IMR-90 (cell line): Measurements from ENCODE around the gene GLB1L. TPM values are rescaled to one million over a fixed set of nuclear protein-coding genes. Genes with fewer than 3 reads are reported as not detected.

Experiments
- ATAC-seq: fragments of 200-7000 bp; cut with Tn5 transposase; 2 replicates; pipeline ENCODE4 v1.9.1; 2020; ENCODE audit warnings: low read depth, mild to moderate bottlenecking, moderate library complexity
- BruUV-seq: library from RNA; stranded (reverse); fragments of 400-500 nt; replicated peaks from 2 replicates; lab custom pipeline; 2021; lab: Mats Ljungman, UMichigan
- CTCF ChIA-PET: fragments of 300-600 bp; formaldehyde crosslinking; extraction: SDS; loops from one replicate; lab custom pipeline; 2021; ENCODE audit warnings: antibody characterized with exemption; lab: Yijun Ruan, JAX
- POLR2A ChIA-PET: fragments of 300-600 bp; sonication (Branson Sonifier 250); formaldehyde crosslinking; loops from one replicate; lab custom pipeline; 2022; ENCODE audit warnings: antibody characterized with exemption; ENCODE audit not compliant: unreplicated experiment; lab: Charles Lee
- DNase-seq: peaks from one replicate; pipeline ENCODE4 v3.0.0; 2013
- H2AFZ ChIP-seq: replicated peaks from 2 replicates; pipeline ENCODE3; 2013; ENCODE audit warnings: low read length, mild to moderate bottlenecking; ENCODE audit not compliant: poor library complexity
- H2AK5ac ChIP-seq: 2 replicates; pipeline ENCODE4 v1.6.1; 2013; ENCODE audit warnings: low read depth, low read length, inconsistent platforms
- H2AK9ac ChIP-seq: replicated peaks from 2 replicates; pipeline ENCODE3; 2013; ENCODE audit warnings: mild to moderate bottlenecking, low read depth, low read length, moderate library complexity; ENCODE audit not compliant: poor library complexity
- H2BK120ac ChIP-seq: 2 replicates; pipeline ENCODE4 v1.6.1; 2013; ENCODE audit warnings: low read depth, low read length, inconsistent platforms
- H2BK15ac ChIP-seq: 3 replicates; pipeline ENCODE4 v1.6.1; 2013; ENCODE audit warnings: low read depth, low read length, inconsistent platforms
- H2BK20ac ChIP-seq: 2 replicates; pipeline ENCODE4 v1.6.1; 2013; ENCODE audit warnings: low read depth, mild to moderate bottlenecking, inconsistent platforms, low read length, moderate library complexity
- H2BK5ac ChIP-seq: 2 replicates; pipeline ENCODE4 v1.6.1; 2013; ENCODE audit warnings: mild to moderate bottlenecking, low read depth, low read length, inconsistent platforms; ENCODE audit not compliant: poor library complexity, severe bottlenecking
- H3K14ac ChIP-seq: replicated peaks from 2 replicates; pipeline ENCODE4 v1.6.1; 2013; ENCODE audit warnings: low read depth, low read length, inconsistent platforms
- H3K18ac ChIP-seq: 2 replicates; pipeline ENCODE4 v1.6.1; 2013; ENCODE audit warnings: low read depth, low read length, control low read depth
- H3K23ac ChIP-seq: 2 replicates; pipeline ENCODE4 v1.6.1; 2013; ENCODE audit warnings: low read depth, low read length, inconsistent platforms
- H3K27ac ChIP-seq: 2 replicates; pipeline ENCODE4 v1.5.1; 2013; ENCODE audit warnings: mild to moderate bottlenecking, control low read depth, low read length; ENCODE audit not compliant: insufficient read depth
- H3K27me3 ChIP-seq: 2 replicates; pipeline ENCODE4 v1.6.1; 2013; ENCODE audit warnings: low read length; ENCODE audit not compliant: control insufficient read depth, insufficient read depth
- H3K36me3 ChIP-seq: 2 replicates; pipeline ENCODE4 v1.6.1; 2013; ENCODE audit warnings: low read length, mixed read lengths; ENCODE audit not compliant: control insufficient read depth, insufficient read depth
- H3K4ac ChIP-seq: 2 replicates; pipeline ENCODE4 v1.6.1; 2013; ENCODE audit warnings: low read depth, low read length, inconsistent platforms
- H3K4me1 ChIP-seq: 2 replicates; pipeline ENCODE4 v1.6.1; 2013; ENCODE audit warnings: low read length, mixed read lengths; ENCODE audit not compliant: control insufficient read depth, insufficient read depth
- H3K4me2 ChIP-seq: 2 replicates; pipeline ENCODE4 v1.6.1; 2013; ENCODE audit warnings: low read depth, mild to moderate bottlenecking, control low read depth, low read length, moderate library complexity
- H3K4me3 ChIP-seq: 2 replicates; pipeline ENCODE4 v1.5.1; 2013; ENCODE audit warnings: low read depth, mild to moderate bottlenecking, control low read depth, low read length, moderate library complexity; ENCODE audit not compliant: insufficient read depth
- H3K56ac ChIP-seq: 2 replicates; pipeline ENCODE4 v1.6.1; 2013; ENCODE audit warnings: low read length, inconsistent platforms; ENCODE audit not compliant: insufficient read depth; ENCODE audit errors: extremely low read depth
- H3K79me1 ChIP-seq, 2 experiments: 2 replicates each; pipeline ENCODE4 v1.6.1; 2013; ENCODE audit warnings: low read length in 2 of 2, inconsistent platforms in 1 of 2, low read depth in 1 of 2
- H3K9ac ChIP-seq: 2 replicates; pipeline ENCODE4 v1.6.1; 2013; ENCODE audit warnings: low read depth, low read length, control low read depth
- H3K9me1 ChIP-seq: 2 replicates; pipeline ENCODE4 v1.6.1; 2013; ENCODE audit warnings: low read length, inconsistent platforms; ENCODE audit not compliant: insufficient read depth
- H3K9me3 ChIP-seq: 2 replicates; pipeline ENCODE4 v1.6.1; 2013; ENCODE audit warnings: low read length; ENCODE audit not compliant: control insufficient read depth, insufficient read depth
- H4K20me1 ChIP-seq: 2 replicates; pipeline ENCODE4 v1.6.1; 2013; ENCODE audit warnings: low read length, inconsistent platforms; ENCODE audit not compliant: insufficient read depth
- H4K5ac ChIP-seq: 2 replicates; pipeline ENCODE4 v1.6.1; 2013; ENCODE audit warnings: mild to moderate bottlenecking, low read depth, low read length, control low read depth
- H4K8ac ChIP-seq, 2 experiments: 2 replicates each; pipeline ENCODE4 v1.6.1; 2013; ENCODE audit warnings: low read depth in 2 of 2, low read length in 2 of 2, control low read depth in 1 of 2, inconsistent platforms in 1 of 2
- H4K91ac ChIP-seq: 2 replicates; pipeline ENCODE4 v1.6.1; 2013; ENCODE audit warnings: low read depth, low read length, inconsistent platforms; ENCODE audit not compliant: insufficient read depth
- BHLHE40 ChIP-seq: fragments of 150-350 bp; IDR thresholded peaks from 2 replicates; pipeline ENCODE4 v1.6.1; 2016; ENCODE audit warnings: mild to moderate bottlenecking, low read depth, low read length
- CEBPB ChIP-seq: IDR thresholded peaks from 2 replicates; pipeline ENCODE4 v1.6.1; 2012; ENCODE audit warnings: low read depth, low read length, improper control_type of control experiment
- CHD1 ChIP-seq: IDR thresholded peaks from 2 replicates; pipeline ENCODE4 v1.6.1; 2012; ENCODE audit warnings: low read depth, low read length, improper control_type of control experiment
- CTCF ChIP-seq: conservative IDR thresholded peaks from 2 replicates; pipeline ENCODE4 v1.5.1; 2012; ENCODE audit warnings: mild to moderate bottlenecking, low read depth, low read length, improper control_type of control experiment
- ELK1 ChIP-seq: fragments of 150-350 bp; IDR thresholded peaks from 2 replicates; pipeline ENCODE4 v1.6.1; 2016; ENCODE audit warnings: low read depth, mild to moderate bottlenecking, low read length, moderate library complexity, borderline replicate concordance
- FOS ChIP-seq: fragments of 150-350 bp; IDR thresholded peaks from 2 replicates; pipeline ENCODE4 v1.6.1; 2016; ENCODE audit warnings: low read depth, low read length
- MXI1 ChIP-seq: IDR thresholded peaks from 2 replicates; pipeline ENCODE4 v1.6.1; 2012; ENCODE audit warnings: low read depth, mild to moderate bottlenecking, low read length, moderate library complexity, borderline replicate concordance
- POLR2A ChIP-seq: IDR thresholded peaks from 2 replicates; pipeline ENCODE4 v1.6.1; 2012; ENCODE audit warnings: mild to moderate bottlenecking, low read depth, low read length
- RCOR1 ChIP-seq: IDR thresholded peaks from 2 replicates; pipeline ENCODE4 v1.6.1; 2012; ENCODE audit warnings: mild to moderate bottlenecking, low read length, improper control_type of control experiment; ENCODE audit not compliant: insufficient replicate concordance
- RFX5 ChIP-seq: IDR thresholded peaks from 2 replicates; pipeline ENCODE4 v1.8.0; 2012; ENCODE audit warnings: low read depth, mild to moderate bottlenecking, low read length, moderate library complexity
- SMC3 ChIP-seq: fragments of 150-350 bp; IDR thresholded peaks from 2 replicates; pipeline ENCODE4 v1.6.1; 2016; ENCODE audit warnings: low read depth, mild to moderate bottlenecking, antibody characterized with exemption, low read length, moderate library complexity
- USF2 ChIP-seq: fragments of 150-350 bp; IDR thresholded peaks from 2 replicates; pipeline ENCODE4 v1.6.1; 2017; ENCODE audit warnings: mild to moderate bottlenecking, antibody characterized with exemption, low read length, low read depth
- WGBS, 2 experiments: methylation state at CpG; one replicate each; pipeline versions ENCODE4 v1.1.5 to v1.1.7; 2013; ENCODE audit warnings: missing lambda C conversion rate in 2 of 2; ENCODE audit not compliant: insufficient read length in 1 of 2; ENCODE audit errors: extremely low coverage in 2 of 2; 5-methylcytosine and 5-hydroxymethylcytosine counted together
- dilution Hi-C: fragments of 300-500 bp; cut with HindIII; formaldehyde crosslinking; loops from one replicate; pipeline ENCODE4 v1.14.3; 2018; ENCODE audit warnings: low sequenced_read_pairs; ENCODE audit not compliant: unreplicated experiment
- in situ Hi-C: fragments of 300-500 bp; cut with MboI; formaldehyde crosslinking; loops from 3 replicates; pipeline ENCODE4 v1.14.3; 2019; ENCODE audit warnings: low sequenced_read_pairs, inconsistent platforms, mixed read lengths
- intact Hi-C: fragments of 100-400 bp; cut with micrococcal nuclease; formaldehyde crosslinking; loops from 2 replicates; pipeline ENCODE4 v1.10.0; 2022
- polyA plus RNA-seq, 3 experiments: library from polyadenylated mRNA; depleted of rRNA; stranded (reverse); fragments of >200 nt; gene quantifications; 2 replicates each; pipeline ENCODE4 v1.2.3, GENCODE V29; 2012; ENCODE audit warnings: low replicate concordance in 1 of 3
- total RNA-seq: library from RNA; depleted of rRNA; stranded (reverse); fragments of >200 nt; gene quantifications from 2 replicates; pipeline ENCODE4 v1.2.3, GENCODE V29; 2012

Gene GLB1L
- total and polyA plus RNA-seq, 2 of the 4 experiments (the other 2 are of a cell fraction): 4.1 to 6.2 TPM

- DNase-seq (peak; percentile 88), ATAC-seq (peak; percentile 96)
- H3K4ac ChIP-seq: peak within 1 kb of the TSS; percentile 94
- ChIA-PET CTCF (interaction anchor here (0.6 to 1.1 kb wide), 4 partner anchors 12 to 71 kb away, joined by 3 read pairs; partner anchors contain the start of gene ABCB6), POLR2A (interaction anchor here (0.6 to 0.7 kb wide), 4 partner anchors 11 to 1052 kb away, joined by 3 to 5 read pairs (median 4); partner anchors contain the start of gene CNPPD1)
- peak within 1 kb of the TSS; percentile 66; the same call in 1 of the 2 replicates for H2BK20ac ChIP-seq
- peaks cover 16% of the 10 kb centered on the region for H3K4me1 ChIP-seq
- no peaks in the 10 kb centered on the region for H3K27me3 ChIP-seq
- H3K4me2 ChIP-seq: peak within 1 kb of the TSS; percentile 99
- no TSS peak for BruUV-seq
- WGBS, 2 experiments: 7% methylated on average over 3 of the region's 76 CpGs; no CpG with 5 or more reads in 1 of the 2 experiments
- peak within 1 kb of the TSS; percentile 66; the same call in 1 of the 3 replicates for H2BK15ac ChIP-seq
- intact Hi-C loops (loop anchor here (1.0 to 2.0 kb wide), 2 partner anchors 30 to 46 kb away; partner anchors contain the start of genes CNPPD1 and NHEJ1), dilution Hi-C loops (no loop called here), in situ Hi-C loops (loop anchor here (5.0 kb wide), 1 partner anchor 34 kb away; the partner anchor contains the start of gene SLC23A3)
- H2BK5ac ChIP-seq: peak within 1 kb of the TSS; percentile 97
- peak within 1 kb of the TSS; percentile 75 for H3K56ac ChIP-seq
- H3K79me1 ChIP-seq: peaks cover 5 to 19% of the 10 kb centered on the region in 2 experiments; a peak in 3 of 4 replicates
- H3K4me3 ChIP-seq: peak within 1 kb of the TSS; percentile 84
- H3K9me1 ChIP-seq: peaks cover 8% of the 10 kb centered on the region; the same call in 1 of the 2 replicates
- H2AFZ ChIP-seq: peak within 1 kb of the TSS; percentile 98
- peaks cover 25% of the 10 kb centered on the region for H3K36me3 ChIP-seq
- peak within 1 kb of the TSS; percentile 84 for H2AK5ac ChIP-seq
- H3K23ac ChIP-seq: peak within 1 kb of the TSS; percentile 94
- H2AK9ac ChIP-seq: peak within 1 kb of the TSS; percentile 95
- peak within 1 kb of the TSS; percentile 90 for H2BK120ac ChIP-seq
- peak within 1 kb of the TSS; percentile 88 for H3K18ac ChIP-seq
- peak within 1 kb of the TSS; percentile 51 to 92 for H4K8ac ChIP-seq
- H4K91ac ChIP-seq: peak within 1 kb of the TSS; percentile 90
- peak within 1 kb of the TSS; percentile 96 for H3K27ac ChIP-seq
- peak within 1 kb of the TSS; percentile 93 for H3K9ac ChIP-seq
- H4K5ac ChIP-seq: peak within 1 kb of the TSS; percentile 78
- H3K14ac ChIP-seq: peak within 1 kb of the TSS; percentile 96
- H3K9me3 ChIP-seq: no peaks in the 10 kb centered on the region
- H4K20me1 ChIP-seq: peaks cover 9% of the 10 kb centered on the region; the same call in 1 of the 2 replicates
- TF ChIP-seq CHD1 (no peak), RFX5 (no peak), CTCF (no peak), SMC3 (no peak), BHLHE40 (no peak), POLR2A (peak; percentile 88), CEBPB (0 out of 2 replicates have a peak, but pooled peaks have one; percentile 22), RCOR1 (no peak), USF2 (no peak), MXI1 (0 out of 2 replicates have a peak, but pooled peaks have one; percentile 11), ELK1 (no peak), FOS (peak; percentile 6; the same call in 1 of the 2 replicates)
These were observed 38.7 kb downstream of the GLB1L start, which contains the start of gene ZFAND2B for GRCh38 chr2:219206328-219207133. Gene ZFAND2B, plus strand, starts transcription at chr2:219206782. Its CDS starts 206 bp downstream, at chr2:219206988.
